Lower lobe of right lung (tissue), 2 donors: ENCODE results near the gene GFRA4. TPM values are rescaled to one million over a fixed set of nuclear protein-coding genes. Genes with fewer than 3 reads are reported as not detected.

Experiments
- ATAC-seq, 2 donors: fragments of 200-7000 bp; cut with Tn5 transposase; one replicate each; pipeline ENCODE4 v1.9.1; 2020 to 2022; ENCODE audit warnings: mild to moderate bottlenecking in 2 of 2, moderate library complexity in 2 of 2
- DNase-seq: peaks from one replicate; pipeline ENCODE4 v3.0.0-alpha.2; 2020
- H3K27ac ChIP-seq: fragments of 200-600 bp; one replicate; pipeline ENCODE4 v1.8.0; 2022
- H3K27me3 ChIP-seq: fragments of 200-600 bp; one replicate; pipeline ENCODE4 v1.8.0; 2022; ENCODE audit warnings: low read depth
- H3K36me3 ChIP-seq: fragments of 200-600 bp; one replicate; pipeline ENCODE4 v1.8.0; 2022; ENCODE audit warnings: mild to moderate bottlenecking
- H3K4me1 ChIP-seq: fragments of 200-600 bp; one replicate; pipeline ENCODE4 v1.8.0; 2022
- H3K4me3 ChIP-seq: fragments of 200-600 bp; one replicate; pipeline ENCODE4 v1.8.0; 2022; ENCODE audit warnings: mild to moderate bottlenecking
- H3K9me3 ChIP-seq: fragments of 200-600 bp; one replicate; pipeline ENCODE4 v1.8.0; 2022
- CTCF ChIP-seq: fragments of 200-600 bp; IDR thresholded peaks from one replicate; pipeline ENCODE4 v1.8.0; 2022; ENCODE audit warnings: antibody characterized with exemption, mild to moderate bottlenecking
- intact Hi-C: fragments of 100-400 bp; cut with DNase I; formaldehyde crosslinking; loops from one replicate; pipeline ENCODE4 v1.11.0; 2022
- total RNA-seq: library from RNA; stranded (reverse); fragmentation: NEBNext Ultra II Directional; extraction: Animal tissue kit (Norgen Biotek cat#: 25700); gene quantifications from one replicate; pipeline ENCODE4 v1.2.1, GENCODE V29; 2021
- donor health status: DM: no; HTN: yes; CAD: no; lungs with severe emphysema.

GFRA4 gene
- total RNA-seq, 1 donor from 2014 or later = not detected

- Histone ChIP-seq H3K27me3 (no peaks in the 10 kb centered on the region), H3K4me3 (no peak overlapping the region), H3K27ac (no peak overlapping the region), H3K9me3 (no peaks in the 10 kb centered on the region), H3K4me1 (no peaks in the 10 kb centered on the region), H3K36me3 (peaks cover 80% of the 10 kb centered on the region)
- no peak for DNase-seq
- no peak for TF ChIP-seq CTCF
- intact Hi-C loops = no loop called here
- ATAC-seq = no peak
Measured at GRCh38 chr20:3646651-3647050, 16.5 kb downstream of the GFRA4 start.

- Histone ChIP-seq H3K27me3 (no peaks in the 10 kb centered on the region), H3K4me3 (no peak overlapping the region), H3K27ac (no peak overlapping the region), H3K36me3 (peaks cover 81% of the 10 kb centered on the region), H3K9me3 (no peaks in the 10 kb centered on the region), H3K4me1 (no peaks in the 10 kb centered on the region)
- intact Hi-C loops = no loop called here
- no peak for TF ChIP-seq CTCF
- DNase-seq (no peak), ATAC-seq (no peak)
Measured at GRCh38 chr20:3646067-3646440, 17.1 kb downstream of the GFRA4 start.

- H3K4me3 ChIP-seq = no peak overlapping the region
- H3K27me3 ChIP-seq = no peaks in the 10 kb centered on the region
- ATAC-seq (no peak), DNase-seq (no peak)
- no peak overlapping the region for H3K27ac ChIP-seq
- no peaks in the 10 kb centered on the region for H3K9me3 ChIP-seq
- no peaks in the 10 kb centered on the region for H3K4me1 ChIP-seq
- peaks cover 85% of the 10 kb centered on the region for H3K36me3 ChIP-seq
- intact Hi-C loops = no loop called here
- no peak for TF ChIP-seq CTCF
Measured at GRCh38 chr20:3645309-3646066, 17.7 kb downstream of the GFRA4 start.

GRCh38 chr20:3640259-3640658 is 22.9 kb downstream of the GFRA4 start:
- TF ChIP-seq CTCF = no peak
- Histone ChIP-seq H3K4me3 (no peak overlapping the region), H3K9me3 (no peaks in the 10 kb centered on the region), H3K36me3 (peaks cover 51% of the 10 kb centered on the region), H3K27ac (no peak overlapping the region), H3K27me3 (no peaks in the 10 kb centered on the region), H3K4me1 (no peaks in the 10 kb centered on the region)
- intact Hi-C loops = no loop called here
- no peak for DNase-seq
- no peak for ATAC-seq

- Histone ChIP-seq H3K4me1 (no peaks in the 10 kb centered on the region), H3K27ac (no peak overlapping the region), H3K9me3 (no peaks in the 10 kb centered on the region), H3K27me3 (no peaks in the 10 kb centered on the region), H3K4me3 (no peak overlapping the region), H3K36me3 (peaks cover 12% of the 10 kb centered on the region)
- intact Hi-C loops = no loop called here
- no peak for TF ChIP-seq CTCF
- ATAC-seq = no peak
- DNase-seq = no peak
Measured at GRCh38 chr20:3635346-3635745, 27.9 kb downstream of the GFRA4 start.
